Peyer's patch (tissue), 4 donors: Measurements from ENCODE around the gene HMCN1. TPM values are rescaled to one million over a fixed set of nuclear protein-coding genes. Genes with fewer than 3 reads are reported as not detected.

ENCODE experiments used
- DNase-seq, 3 donors: peaks; one replicate each; pipeline ENCODE4 v3.0.0-alpha.2; 2017 to 2019
- H3K27ac ChIP-seq, 4 donors: fragments of 200-600 bp; sonication (generic); one replicate each; pipeline ENCODE4 v1.5.1; 2016 to 2019
- H3K27me3 ChIP-seq, 2 donors: fragments of 200-600 bp; sonication (generic); one replicate each; pipeline ENCODE4 v1.5.1; 2019
- H3K36me3 ChIP-seq, 3 donors: fragments of 200-600 bp; sonication (generic); one replicate each; pipeline ENCODE4 v1.5.1; 2016 to 2019
- H3K4me1 ChIP-seq, 4 donors: fragments of 200-600 bp; sonication (generic); one replicate each; pipeline ENCODE4 v1.5.1; 2016 to 2019
- H3K4me3 ChIP-seq, 4 donors: fragments of 200-600 bp; sonication (generic); 1 replicate in 3 of 4; 2 replicates in 1 of 4; pipeline ENCODE4 v1.5.1; 2016 to 2019; ENCODE audit warnings: mild to moderate bottlenecking in 1 of 4
- H3K9me3 ChIP-seq, 4 donors: fragments of 200-600 bp; sonication (generic); one replicate each; pipeline ENCODE4 v1.5.1; 2016 to 2019; ENCODE audit warnings: mild to moderate bottlenecking in 1 of 4
- CTCF ChIP-seq, 6 experiments: fragments of 450-650 bp in 4 of 6; fragments of 200-600 bp in 2 of 6; sonication (generic) in 1 of 6; IDR thresholded peaks; one replicate each; pipeline ENCODE4 v1.5.1; 2017 to 2019; ENCODE audit warnings: antibody characterized with exemption in 6 of 6, mild to moderate bottlenecking in 3 of 6, moderate library complexity in 1 of 6
- POLR2A ChIP-seq, 2 donors: fragments of 450-650 bp; IDR thresholded peaks; one replicate each; pipeline ENCODE4 v1.5.1; 2017; ENCODE audit warnings: antibody characterized with exemption in 2 of 2, mild to moderate bottlenecking in 2 of 2, moderate library complexity in 2 of 2
- total RNA-seq, 4 donors: library from RNA; depleted of rRNA; stranded (reverse); fragments of >200 nt; gene quantifications; one replicate each; pipeline ENCODE4 v1.1.0, GENCODE V29; 2016

Gene HMCN1
- total RNA-seq, 4 donors from 2014 or later, result 1.5 to 18.2 (median 7.1) TPM

GRCh38 chr1:185862235-185862634 is 128.0 kb downstream of the HMCN1 start:
- H3K4me1 ChIP-seq, result no peaks in the 10 kb centered on the region
- no peaks in the 10 kb centered on the region for H3K36me3 ChIP-seq
- no peaks in the 10 kb centered on the region for H3K27me3 ChIP-seq
- TF ChIP-seq POLR2A (IDR thresholded peaks at IDR 0.05) (no peak), CTCF (IDR thresholded peaks at IDR 0.05) (no peak)
- no peak overlapping the region for H3K27ac ChIP-seq
- no peak overlapping the region for H3K4me3 ChIP-seq
- H3K9me3 ChIP-seq, result no peaks in the 10 kb centered on the region
- no peak for DNase-seq

GRCh38 chr1:185864331-185864730 is 130.1 kb downstream of the HMCN1 start:
- Histone ChIP-seq H3K4me3 (no peak overlapping the region), H3K4me1 (no peaks in the 10 kb centered on the region), H3K27me3 (no peaks in the 10 kb centered on the region), H3K36me3 (no peaks in the 10 kb centered on the region), H3K9me3 (no peaks in the 10 kb centered on the region), H3K27ac (no peak overlapping the region)
- TF ChIP-seq POLR2A (IDR thresholded peaks at IDR 0.05) (no peak), CTCF (IDR thresholded peaks at IDR 0.05) (no peak)
- no peak for DNase-seq

- Histone ChIP-seq H3K9me3 (no peaks in the 10 kb centered on the region), H3K27ac (no peak overlapping the region), H3K36me3 (no peaks in the 10 kb centered on the region), H3K4me1 (no peaks in the 10 kb centered on the region), H3K4me3 (no peak overlapping the region), H3K27me3 (no peaks in the 10 kb centered on the region)
- TF ChIP-seq POLR2A (IDR thresholded peaks at IDR 0.05) (no peak), CTCF (IDR thresholded peaks at IDR 0.05) (no peak)
- no peak for DNase-seq
Measured at GRCh38 chr1:185864889-185865517, 130.8 kb downstream of the HMCN1 start.

- DNase-seq, result no peak
- no peaks in the 10 kb centered on the region for H3K27me3 ChIP-seq
- H3K27ac ChIP-seq, result no peak overlapping the region
- H3K4me3 ChIP-seq, result no peak overlapping the region
- H3K9me3 ChIP-seq, result no peaks in the 10 kb centered on the region
- H3K36me3 ChIP-seq, result no peaks in the 10 kb centered on the region
- no peaks in the 10 kb centered on the region for H3K4me1 ChIP-seq
- TF ChIP-seq POLR2A (IDR thresholded peaks at IDR 0.05) (no peak), CTCF (IDR thresholded peaks at IDR 0.05) (no peak)
Measured at GRCh38 chr1:185869590-185869989, 135.4 kb downstream of the HMCN1 start.

- Histone ChIP-seq H3K27me3 (no peaks in the 10 kb centered on the region), H3K4me1 (no peaks in the 10 kb centered on the region), H3K9me3 (no peaks in the 10 kb centered on the region), H3K36me3 (no peaks in the 10 kb centered on the region), H3K27ac (no peak overlapping the region), H3K4me3 (no peak overlapping the region)
- DNase-seq, result no peak
- TF ChIP-seq CTCF (IDR thresholded peaks at IDR 0.05) (no peak), POLR2A (IDR thresholded peaks at IDR 0.05) (no peak)
Measured at GRCh38 chr1:185871627-185872150, 137.5 kb downstream of the HMCN1 start.
